KG1 (cell line): ENCODE results near the gene LPGAT1.
"Not testable (repeated sequence)": the region's sequence is repeated elsewhere in the genome, so short reads cannot be mapped to it uniquely, and the experiment has no call there.

Experiments used
- DNase-seq: peaks from one replicate; lab custom pipeline; 2025; lab: John Stamatoyannopoulos, UW

The LPGAT1 gene, protein sequence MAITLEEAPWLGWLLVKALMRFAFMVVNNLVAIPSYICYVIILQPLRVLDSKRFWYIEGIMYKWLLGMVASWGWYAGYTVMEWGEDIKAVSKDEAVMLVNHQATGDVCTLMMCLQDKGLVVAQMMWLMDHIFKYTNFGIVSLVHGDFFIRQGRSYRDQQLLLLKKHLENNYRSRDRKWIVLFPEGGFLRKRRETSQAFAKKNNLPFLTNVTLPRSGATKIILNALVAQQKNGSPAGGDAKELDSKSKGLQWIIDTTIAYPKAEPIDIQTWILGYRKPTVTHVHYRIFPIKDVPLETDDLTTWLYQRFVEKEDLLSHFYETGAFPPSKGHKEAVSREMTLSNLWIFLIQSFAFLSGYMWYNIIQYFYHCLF

DNA sequence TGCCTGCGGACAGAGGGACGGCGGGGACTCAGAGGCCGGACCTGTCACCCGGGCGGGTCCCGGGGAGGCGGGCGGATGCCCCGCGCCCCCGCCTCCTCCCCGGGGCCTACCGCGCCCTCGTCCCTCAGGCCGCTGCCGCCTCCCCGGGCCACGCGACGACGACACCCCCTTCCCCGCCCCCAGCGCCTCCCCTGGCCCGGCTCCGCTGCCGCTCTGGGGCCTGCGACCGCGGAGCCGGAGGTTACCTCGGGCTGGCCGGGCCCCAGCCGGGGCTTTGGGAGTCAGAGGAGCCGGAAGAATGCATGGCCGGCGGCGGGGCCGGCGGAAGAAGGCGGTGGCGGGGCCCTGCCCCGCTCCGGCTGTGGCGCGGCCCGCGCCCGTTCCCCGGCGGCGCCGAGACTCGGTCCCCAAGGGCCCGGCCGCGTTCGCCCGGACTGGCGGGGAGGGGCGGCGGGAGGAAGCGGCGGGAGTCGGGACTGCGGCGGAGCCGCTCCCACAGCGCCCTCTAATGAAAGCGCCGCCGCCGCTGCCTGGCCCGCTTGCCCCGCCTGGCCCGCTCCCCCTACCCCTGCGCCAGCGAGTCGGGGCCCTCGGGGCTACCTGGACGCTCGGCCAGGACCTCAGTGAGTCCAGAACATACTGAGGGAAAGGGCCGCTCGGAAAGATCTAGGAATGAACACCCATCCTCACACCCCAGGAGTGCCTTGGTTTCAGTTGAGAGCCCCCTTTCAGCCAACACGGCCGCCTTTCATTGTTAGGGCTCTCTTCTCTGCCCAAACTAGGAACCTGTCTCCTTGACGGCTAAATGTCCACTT lies at the start of gene LPGAT1:
TSS of gene LPGAT1 (minus strand) at position 436 of the 815 bp plus-strand sequence. CDS start 1,467 bp downstream, outside the sequence.
- DNase-seq: peak; percentile 69

GRCh38 chr1:211879475-211879874 lies 48.9 kb upstream of the LPGAT1 start:
- no peak for DNase-seq

DNA sequence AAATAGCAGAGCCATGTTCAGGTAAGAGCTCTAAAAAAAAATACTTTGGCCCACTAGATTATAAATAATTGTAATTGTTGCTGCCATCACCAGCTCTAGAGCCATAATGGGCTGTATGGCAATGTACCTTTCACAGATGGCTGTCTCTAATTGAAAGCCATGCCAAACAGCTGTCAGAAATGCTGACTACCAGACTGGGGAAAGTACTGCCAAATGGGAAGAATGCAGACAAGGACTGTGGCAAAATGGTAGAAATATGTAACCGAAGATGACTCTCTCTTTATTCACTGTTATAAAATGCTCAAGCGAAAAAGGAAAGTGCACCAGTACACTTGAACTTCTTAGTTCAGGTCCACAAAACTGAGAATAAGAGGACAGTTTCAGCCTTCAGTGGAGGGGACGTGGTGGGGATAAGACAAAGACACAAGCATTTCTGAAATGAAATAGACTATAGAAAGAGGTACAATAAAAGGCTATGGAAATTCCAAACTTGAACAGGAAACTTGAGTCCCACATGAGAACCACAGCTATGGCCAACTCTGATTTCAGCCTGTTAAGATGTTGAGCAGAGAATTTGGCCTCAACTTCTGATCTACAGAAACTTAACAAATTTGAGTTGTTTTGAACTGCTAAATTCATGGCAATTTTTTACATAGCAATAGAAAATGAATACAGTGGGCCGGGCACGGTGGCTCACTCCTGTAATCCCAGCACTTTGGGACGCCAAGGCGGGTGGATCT lies 46.5 kb upstream of the LPGAT1 start:
- DNase-seq: no peak

DNA sequence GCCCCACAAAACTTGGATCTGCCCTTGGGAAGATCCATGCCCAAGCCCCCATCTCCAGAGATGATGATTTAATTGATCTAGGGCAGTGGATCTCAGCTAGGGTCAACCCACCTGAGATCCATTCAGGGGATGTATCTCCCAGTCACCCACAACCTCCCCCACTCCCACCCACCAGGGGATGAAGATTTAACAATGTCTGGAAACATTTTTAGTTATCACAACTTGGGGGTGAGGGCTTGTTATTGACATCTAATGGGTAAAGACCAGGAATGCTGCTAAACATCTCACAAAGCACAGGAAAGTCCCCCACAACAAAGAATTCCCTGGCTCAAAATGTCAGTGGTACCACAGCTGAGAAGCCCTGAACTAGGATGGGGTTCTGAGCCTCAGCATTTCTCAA lies 45.0 kb upstream of the LPGAT1 start:
- DNase-seq: no peak

GRCh38 chr1:211874521-211875347 lies 44.2 kb upstream of the LPGAT1 start:
- DNase-seq: no peak

GRCh38 chr1:211873731-211874130 lies 43.2 kb upstream of the LPGAT1 start:
- not testable (repeated sequence) for DNase-seq

GRCh38 chr1:211870156-211870555 lies 39.6 kb upstream of the LPGAT1 start:
- no peak for DNase-seq

DNA sequence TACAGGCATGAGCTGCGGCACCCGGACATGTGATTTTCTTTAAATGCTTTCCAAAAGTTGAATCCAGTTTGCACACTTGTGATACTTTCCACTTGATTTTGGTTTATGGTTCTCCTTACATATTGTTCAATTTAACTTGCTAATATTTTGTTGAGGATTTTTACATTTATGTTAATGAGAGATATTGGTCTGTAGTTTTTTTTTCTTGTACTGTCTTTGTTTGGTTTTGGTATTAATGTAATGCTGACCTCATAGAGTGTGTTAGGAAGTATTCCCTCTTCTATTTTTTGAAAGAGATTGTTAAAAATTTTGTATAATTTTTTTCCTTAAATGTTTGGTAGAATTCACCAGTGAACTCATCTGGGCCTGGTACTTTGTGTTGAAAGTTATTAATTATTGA lies 34.6 kb upstream of the LPGAT1 start:
- DNase-seq: no peak

DNA sequence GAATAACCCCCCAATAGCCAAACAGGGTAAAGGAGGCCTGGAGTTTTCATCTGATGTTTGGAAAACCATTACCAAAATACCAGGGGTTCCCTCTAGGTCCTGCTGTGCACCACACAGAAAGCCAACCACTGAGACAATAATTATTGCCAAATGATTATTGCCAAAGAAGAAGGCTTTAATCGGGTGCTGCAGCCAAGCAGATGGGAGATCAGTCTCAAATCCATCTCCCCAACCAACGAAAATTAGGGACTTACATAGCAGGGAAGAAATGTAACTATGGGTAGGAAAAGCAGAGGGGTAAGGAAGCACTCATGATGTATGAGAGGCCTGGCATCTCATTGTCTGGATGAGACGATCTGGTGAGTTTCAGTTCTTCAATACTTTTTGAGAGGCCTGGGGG lies 28.8 kb upstream of the LPGAT1 start:
- DNase-seq: no peak

- no peak for DNase-seq
Measured at GRCh38 chr1:211851174-211851573, 20.6 kb upstream of the LPGAT1 start.

GRCh38 chr1:211843507-211844298 lies 13.1 kb upstream of the LPGAT1 start:
- no peak for DNase-seq

DNA sequence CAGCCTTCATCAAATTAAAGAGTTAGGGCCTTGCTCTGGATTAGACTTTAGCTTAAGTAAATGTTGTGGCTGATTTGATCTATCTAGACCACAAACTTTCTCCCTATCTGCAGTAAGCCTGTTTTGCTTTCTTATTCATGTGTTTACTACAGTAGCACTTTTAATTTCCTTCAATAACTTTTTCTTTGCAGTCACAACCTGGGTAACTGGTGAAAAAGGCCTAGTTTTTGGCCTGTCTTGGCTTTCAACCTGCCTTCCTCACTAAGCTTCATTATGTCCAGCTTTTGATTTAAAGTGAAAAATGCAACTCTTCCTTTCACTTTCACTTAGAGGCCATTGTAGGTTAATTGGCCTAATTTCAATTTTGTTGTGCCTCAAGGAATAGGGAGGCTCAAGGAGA lies 12.5 kb upstream of the LPGAT1 start:
- no peak for DNase-seq

DNA sequence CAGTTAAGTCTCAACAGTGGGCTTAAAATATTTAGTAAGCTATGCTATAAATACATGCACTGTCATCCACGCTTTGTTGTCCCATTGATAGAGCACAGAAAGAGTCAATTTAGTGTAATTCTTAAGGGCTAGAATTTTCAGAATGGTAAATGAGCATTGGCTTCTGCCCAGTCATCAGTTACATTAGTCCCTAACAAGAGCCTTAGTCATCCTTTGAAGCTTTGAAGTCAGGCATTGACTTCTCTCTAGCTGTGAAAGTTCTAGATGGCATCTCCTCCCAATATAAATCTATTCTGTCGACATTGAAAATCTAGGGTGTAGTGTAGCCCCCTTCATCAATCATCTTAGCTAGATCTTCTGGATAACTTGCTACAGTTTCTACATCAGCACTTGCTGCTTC lies 12.0 kb upstream of the LPGAT1 start:
- no peak for DNase-seq

DNA sequence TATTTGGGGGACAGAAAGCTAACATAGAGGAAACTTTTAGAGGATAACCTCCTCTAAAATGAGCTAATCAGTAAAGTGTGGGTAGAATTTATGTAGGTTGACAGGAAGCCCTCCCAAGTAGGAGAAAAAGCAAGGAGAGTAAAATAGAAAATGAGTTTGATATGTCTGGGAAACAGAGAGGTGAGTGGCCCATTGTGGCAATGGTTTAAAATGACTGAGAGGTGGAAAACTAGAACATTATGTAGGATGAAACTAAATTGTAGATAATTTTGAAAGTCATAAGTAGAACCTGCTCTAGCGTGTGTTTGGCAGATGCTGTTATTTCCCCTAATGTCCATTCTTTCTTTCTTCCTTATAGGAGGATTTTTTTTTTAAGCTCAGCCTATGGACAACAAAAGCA lies 8.5 kb upstream of the LPGAT1 start:
- no peak for DNase-seq

DNA sequence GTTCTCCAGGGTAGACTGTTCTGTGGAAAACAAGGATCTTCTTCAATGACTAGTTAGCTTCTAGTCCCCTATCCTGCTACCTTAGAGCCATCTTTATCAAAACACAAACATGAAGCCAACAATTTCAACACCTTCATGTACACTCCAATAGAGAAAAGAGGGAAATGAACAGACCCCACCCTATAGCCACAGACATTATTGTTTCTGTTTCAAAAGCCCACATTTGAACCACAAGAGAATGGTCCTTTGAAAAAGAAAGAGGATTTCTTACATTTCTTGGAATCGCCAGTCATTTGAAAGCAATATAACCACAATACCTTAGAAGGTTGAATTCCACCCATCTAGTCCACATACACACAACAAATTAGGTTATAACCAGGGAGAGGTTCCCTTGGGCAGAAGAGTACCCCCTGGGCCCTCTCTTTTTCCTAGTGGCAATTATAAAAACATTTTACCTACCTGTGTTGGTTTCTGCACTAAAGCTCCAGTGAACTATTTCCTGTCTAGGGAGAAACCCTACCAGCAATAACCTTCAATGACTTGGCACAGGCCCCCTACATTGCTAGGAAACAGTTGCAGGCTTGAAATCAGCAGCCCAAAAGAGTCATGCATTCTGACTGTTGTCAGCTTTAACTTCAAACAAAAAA lies 2.7 kb upstream of the LPGAT1 start:
- DNase-seq: no peak

GRCh38 chr1:211832661-211833060 lies 2.1 kb upstream of the LPGAT1 start:
- no peak for DNase-seq

GRCh38 chr1:211831558-211832323 lies 1.2 kb upstream of the LPGAT1 start:
- no peak for DNase-seq

DNA sequence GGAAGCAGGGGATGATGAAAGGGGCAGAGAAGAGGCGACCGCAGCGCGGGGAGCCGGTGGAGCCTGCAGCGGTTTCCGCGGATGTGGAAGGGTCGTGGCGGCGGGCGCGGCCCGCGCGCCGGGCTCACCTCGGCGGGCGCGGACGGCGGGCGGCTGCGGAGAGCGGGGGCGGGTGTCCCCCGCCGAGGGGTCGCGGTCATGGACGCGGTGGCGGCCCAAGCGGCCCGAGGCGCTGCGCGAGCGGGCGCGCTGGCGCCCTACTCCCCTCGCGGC lies 572 bp downstream of the LPGAT1 start:
- no peak for DNase-seq

- peak; percentile 5 for DNase-seq
Measured at GRCh38 chr1:211829343-211830054, 1.1 kb downstream of the LPGAT1 start.
